Measurements from ENCODE around the gene LOXL1. TPM values are rescaled to one million over a fixed set of nuclear protein-coding genes. Genes with fewer than 3 reads are reported as not detected.

The LOXL1 gene
- total RNA-seq, 1 donor from 2014 or later, result 260 TPM

- intact Hi-C loops (cut with DNase I), result no loop called here
- no peak overlapping the region for H3K4me3 ChIP-seq
- DNase-seq (ENCODE audit: low spot score in 2 of 2), result no peak
- H3K36me3 ChIP-seq, result peaks cover 0 to 17% of the 10 kb centered on the region in 2 donors
- no peak for TF ChIP-seq CTCF (IDR thresholded peaks at IDR 0.05)
- H3K27ac ChIP-seq, result peak overlapping the region in 1 of 2 donors; percentile 38
- no peaks in the 10 kb centered on the region for H3K9me3 ChIP-seq
- no peaks in the 10 kb centered on the region for H3K27me3 ChIP-seq
- peaks cover 20 to 54% of the 10 kb centered on the region in 2 donors for H3K4me1 ChIP-seq
Measured at GRCh38 chr15:73987250-73987649, 61.0 kb downstream of the LOXL1 start.

GRCh38 chr15:73987681-73988444, 61.6 kb downstream of the LOXL1 start:
- intact Hi-C loops (cut with DNase I), result no loop called here
- no peak overlapping the region for H3K4me3 ChIP-seq
- no peaks in the 10 kb centered on the region for H3K9me3 ChIP-seq
- H3K36me3 ChIP-seq, result peaks cover 0 to 17% of the 10 kb centered on the region in 2 donors
- H3K27me3 ChIP-seq, result no peaks in the 10 kb centered on the region
- peaks cover 20 to 54% of the 10 kb centered on the region in 2 donors for H3K4me1 ChIP-seq
- TF ChIP-seq CTCF (IDR thresholded peaks at IDR 0.05), result no peak
- peak overlapping the region; percentile 90 for H3K27ac ChIP-seq
- no peak for DNase-seq (ENCODE audit: low spot score in 2 of 2)

GRCh38 chr15:73988445-73988969, 62.2 kb downstream of the LOXL1 start:
- H3K27me3 ChIP-seq, result no peaks in the 10 kb centered on the region
- H3K36me3 ChIP-seq, result peaks cover 0 to 17% of the 10 kb centered on the region in 2 donors
- H3K9me3 ChIP-seq, result no peaks in the 10 kb centered on the region
- no peak for DNase-seq (ENCODE audit: low spot score in 2 of 2)
- H3K4me3 ChIP-seq, result no peak overlapping the region
- TF ChIP-seq CTCF (IDR thresholded peaks at IDR 0.05), result no peak
- peaks cover 13 to 54% of the 10 kb centered on the region in 2 donors for H3K4me1 ChIP-seq
- H3K27ac ChIP-seq, result peak overlapping the region; percentile 90
- intact Hi-C loops (cut with DNase I), result no loop called here

- intact Hi-C loops (cut with DNase I), result no loop called here
- H3K4me3 ChIP-seq, result no peak overlapping the region
- TF ChIP-seq CTCF (IDR thresholded peaks at IDR 0.05), result no peak
- DNase-seq (ENCODE audit: low spot score in 2 of 2), result no peak
- H3K27ac ChIP-seq, result peak overlapping the region; percentile 90
- peaks cover 0 to 17% of the 10 kb centered on the region in 2 donors for H3K36me3 ChIP-seq
- H3K4me1 ChIP-seq, result peaks cover 13 to 54% of the 10 kb centered on the region in 2 donors
- no peaks in the 10 kb centered on the region for H3K9me3 ChIP-seq
- no peaks in the 10 kb centered on the region for H3K27me3 ChIP-seq
Measured at GRCh38 chr15:73989001-73989798, 62.9 kb downstream of the LOXL1 start.

- Histone ChIP-seq H3K4me3 (peak overlapping the region in 1 of 2 donors; percentile 85), H3K9me3 (no peaks in the 10 kb centered on the region), H3K36me3 (peaks cover 0 to 15% of the 10 kb centered on the region in 2 donors), H3K27ac (peak overlapping the region; percentile 90), H3K4me1 (peaks cover 13 to 47% of the 10 kb centered on the region in 2 donors), H3K27me3 (no peaks in the 10 kb centered on the region)
- intact Hi-C loops (cut with DNase I), result loop anchor here (5.0 kb wide), 2 partner anchors 327 to 472 kb away; partner anchors contain the start of gene UBL7
- TF ChIP-seq CTCF (IDR thresholded peaks at IDR 0.05), result no peak
- no peak for DNase-seq (ENCODE audit: low spot score in 2 of 2)
Measured at GRCh38 chr15:73990250-73991005, 64.2 kb downstream of the LOXL1 start.

All from ascending aorta (tissue), 2 donors.